ENCODE data around the gene IL6.
"Not testable (repeated sequence)": the region's sequence is repeated elsewhere in the genome, so short reads cannot be mapped to it uniquely, and the experiment has no call there.

The IL6 gene

DNA sequence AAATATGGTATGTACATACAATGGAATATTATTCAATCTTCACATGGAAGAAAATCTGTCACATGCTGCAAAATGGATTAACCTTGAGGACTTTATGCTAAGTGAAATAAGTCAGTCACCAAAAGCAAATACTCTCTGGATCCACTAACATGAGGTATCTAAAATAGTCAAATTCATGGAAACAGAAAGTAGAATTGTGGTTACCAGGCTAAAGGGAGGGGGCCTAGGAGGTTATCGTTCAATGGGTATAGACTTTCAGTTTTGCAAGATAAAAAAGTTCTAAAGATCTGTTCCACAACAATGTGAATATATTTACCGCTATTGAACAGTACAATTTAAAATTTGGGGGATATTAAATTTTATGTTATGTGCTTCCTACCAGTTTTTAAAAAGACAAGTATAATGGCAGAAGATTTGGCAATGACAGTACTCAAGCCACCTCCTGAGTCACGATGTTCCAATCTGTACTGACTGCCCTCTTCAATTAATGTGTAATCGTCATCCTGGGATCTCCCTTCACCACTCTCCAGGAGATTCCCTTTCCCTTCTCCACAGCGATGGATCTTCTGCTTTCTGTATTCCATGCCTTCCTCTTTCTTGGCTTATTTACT, 32.3 kb upstream of the IL6 start:
- Histone ChIP-seq H3K27ac (ENCODE audit: low read length) (no peak overlapping the region), H3K36me3 (ENCODE audit: control insufficient read depth, insufficient read depth, low read length) (no peaks in the 10 kb centered on the region), H3K4me3 (ENCODE audit: low read length) (no peak overlapping the region), H3K4me1 (ENCODE audit: control insufficient read depth, insufficient read depth, low read length) (peaks cover 2% of the 10 kb centered on the region; the same call in 1 of the 2 replicates), H3K9me3 (ENCODE audit: control insufficient read depth, insufficient read depth, low read length) (no peaks in the 10 kb centered on the region), H3K27me3 (ENCODE audit: control insufficient read depth, insufficient read depth, low read length) (no peaks in the 10 kb centered on the region)
- DNase-seq (ENCODE audit: low read depth, low spot score) = no peak
- no CpG with 5 or more reads among the region's 5 CpGs for WGBS (ENCODE audit: insufficient coverage, insufficient read length)

DNA sequence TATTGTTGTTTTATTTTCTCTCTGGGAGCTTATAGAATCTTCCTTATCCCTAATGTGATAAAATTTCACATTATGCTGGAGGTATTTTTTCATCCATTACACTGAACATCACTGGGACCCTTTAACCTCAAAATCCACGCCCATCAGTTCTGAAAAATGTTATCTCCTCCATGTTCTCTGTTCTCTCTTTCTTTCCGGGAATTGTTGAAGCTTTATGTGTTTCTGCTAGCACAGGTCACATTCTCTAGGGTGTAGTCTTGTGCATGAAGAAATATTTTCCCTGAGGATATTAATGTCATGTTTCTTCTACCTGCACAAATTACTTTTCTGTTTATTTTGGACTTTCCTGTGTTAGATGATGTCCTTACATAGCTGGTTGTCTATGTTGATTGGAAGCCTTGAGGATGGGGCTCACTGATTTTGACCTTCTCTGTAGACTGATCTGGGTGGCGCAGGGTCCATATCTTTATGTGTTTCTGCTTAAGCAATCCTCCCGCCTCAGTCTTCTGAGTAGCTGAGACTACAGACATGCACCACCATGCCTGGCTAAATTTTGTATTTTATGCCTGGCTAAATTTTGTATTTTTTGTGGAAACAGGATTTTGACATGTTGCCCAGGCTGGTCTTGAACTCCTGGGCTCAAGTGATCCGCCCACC, 31.4 kb upstream of the IL6 start:
- no peak overlapping the region for H3K27ac ChIP-seq (ENCODE audit: low read length)
- no CpG with 5 or more reads among the region's 5 CpGs for WGBS (ENCODE audit: insufficient coverage, insufficient read length)

DNA sequence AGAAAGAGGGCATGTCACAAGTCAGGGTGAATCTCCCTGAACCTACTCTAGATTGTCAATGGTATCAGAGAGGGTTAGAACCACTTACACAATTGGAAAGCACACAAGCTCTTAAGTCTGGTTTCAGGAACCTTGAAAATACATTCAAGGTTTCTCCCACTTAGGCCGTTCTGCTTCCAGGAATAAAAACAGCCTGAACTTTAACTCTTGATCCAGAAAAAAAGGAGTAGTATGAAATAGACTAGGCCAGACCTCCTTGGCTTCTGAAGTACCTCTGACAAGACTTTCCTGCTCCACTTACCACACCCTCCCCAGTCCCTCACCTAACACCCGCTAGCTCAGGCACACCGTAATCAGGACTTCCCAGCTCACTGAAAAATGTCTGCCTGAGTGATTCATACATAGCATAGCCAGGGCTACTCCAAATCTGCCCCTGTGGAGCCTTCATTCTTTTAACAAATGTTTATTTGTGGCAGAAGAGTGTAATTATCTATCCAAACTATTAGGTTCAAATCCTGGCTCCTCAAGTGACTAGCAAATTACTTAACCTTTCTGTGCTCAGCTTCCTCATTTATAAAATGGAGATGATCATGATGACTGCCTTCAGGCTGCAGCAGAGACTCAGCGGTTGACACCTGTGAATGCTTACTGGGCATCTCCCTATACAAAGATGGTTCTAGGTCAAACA, 30.3 kb upstream of the IL6 start:
- no peaks in the 10 kb centered on the region for H3K27me3 ChIP-seq (ENCODE audit: control insufficient read depth, insufficient read depth, low read length)
- no CpG with 5 or more reads among the region's 4 CpGs for WGBS (ENCODE audit: insufficient coverage, insufficient read length)
- H3K36me3 ChIP-seq (ENCODE audit: control insufficient read depth, insufficient read depth, low read length) = no peaks in the 10 kb centered on the region
- H3K27ac ChIP-seq (ENCODE audit: low read length) = no peak overlapping the region
- no peak overlapping the region for H3K4me3 ChIP-seq (ENCODE audit: low read length)
- H3K4me1 ChIP-seq (ENCODE audit: control insufficient read depth, insufficient read depth, low read length) = peaks cover 2% of the 10 kb centered on the region; the same call in 1 of the 2 replicates
- no peaks in the 10 kb centered on the region for H3K9me3 ChIP-seq (ENCODE audit: control insufficient read depth, insufficient read depth, low read length)
- DNase-seq (ENCODE audit: low read depth, low spot score) = no peak

More for the DNA sequence above, 31.4 kb upstream of the IL6 start:
- no peaks in the 10 kb centered on the region for H3K27me3 ChIP-seq (ENCODE audit: control insufficient read depth, insufficient read depth, low read length)
- peaks cover 2% of the 10 kb centered on the region; the same call in 1 of the 2 replicates for H3K4me1 ChIP-seq (ENCODE audit: control insufficient read depth, insufficient read depth, low read length)
- no peak for DNase-seq (ENCODE audit: low read depth, low spot score)
- H3K9me3 ChIP-seq (ENCODE audit: control insufficient read depth, insufficient read depth, low read length) = no peaks in the 10 kb centered on the region
- H3K36me3 ChIP-seq (ENCODE audit: control insufficient read depth, insufficient read depth, low read length) = no peaks in the 10 kb centered on the region
- H3K4me3 ChIP-seq (ENCODE audit: low read length) = no peak overlapping the region

DNA sequence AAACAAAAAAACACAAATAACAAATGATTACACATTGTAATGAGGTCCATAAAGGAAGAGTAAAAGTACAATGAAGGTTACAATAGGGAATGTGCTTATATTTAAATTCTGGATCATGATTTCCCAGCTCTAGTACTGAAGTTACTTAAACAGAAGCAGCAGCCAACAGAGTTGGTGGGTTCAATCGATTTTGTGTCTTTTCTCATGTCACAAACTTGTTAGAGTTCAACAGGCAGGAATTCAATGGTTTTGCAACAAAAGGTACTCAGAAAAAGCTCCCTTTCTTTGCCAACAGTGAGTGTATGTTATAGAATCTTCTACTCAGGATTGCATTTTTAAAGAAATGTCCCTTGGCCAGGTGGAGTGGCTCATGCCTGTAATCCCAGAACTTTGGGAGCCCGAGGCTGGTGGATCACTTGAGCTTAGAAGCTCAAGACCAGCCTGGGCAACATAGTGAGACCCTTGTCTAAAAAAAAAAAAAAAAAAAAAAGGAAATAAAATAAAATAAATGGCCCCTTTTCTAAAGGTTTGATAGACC, 29.6 kb upstream of the IL6 start:
- no peaks in the 10 kb centered on the region for H3K27me3 ChIP-seq (ENCODE audit: control insufficient read depth, insufficient read depth, low read length)
- H3K4me1 ChIP-seq (ENCODE audit: control insufficient read depth, insufficient read depth, low read length) = peaks cover 2% of the 10 kb centered on the region; the same call in 1 of the 2 replicates
- H3K27ac ChIP-seq (ENCODE audit: low read length) = no peak overlapping the region
- H3K9me3 ChIP-seq (ENCODE audit: control insufficient read depth, insufficient read depth, low read length) = no peaks in the 10 kb centered on the region
- DNase-seq (ENCODE audit: low read depth, low spot score) = no peak
- WGBS (ENCODE audit: insufficient coverage, insufficient read length) = no CpG with 5 or more reads among the region's 2 CpGs
- no peak overlapping the region for H3K4me3 ChIP-seq (ENCODE audit: low read length)
- H3K36me3 ChIP-seq (ENCODE audit: control insufficient read depth, insufficient read depth, low read length) = no peaks in the 10 kb centered on the region

DNA sequence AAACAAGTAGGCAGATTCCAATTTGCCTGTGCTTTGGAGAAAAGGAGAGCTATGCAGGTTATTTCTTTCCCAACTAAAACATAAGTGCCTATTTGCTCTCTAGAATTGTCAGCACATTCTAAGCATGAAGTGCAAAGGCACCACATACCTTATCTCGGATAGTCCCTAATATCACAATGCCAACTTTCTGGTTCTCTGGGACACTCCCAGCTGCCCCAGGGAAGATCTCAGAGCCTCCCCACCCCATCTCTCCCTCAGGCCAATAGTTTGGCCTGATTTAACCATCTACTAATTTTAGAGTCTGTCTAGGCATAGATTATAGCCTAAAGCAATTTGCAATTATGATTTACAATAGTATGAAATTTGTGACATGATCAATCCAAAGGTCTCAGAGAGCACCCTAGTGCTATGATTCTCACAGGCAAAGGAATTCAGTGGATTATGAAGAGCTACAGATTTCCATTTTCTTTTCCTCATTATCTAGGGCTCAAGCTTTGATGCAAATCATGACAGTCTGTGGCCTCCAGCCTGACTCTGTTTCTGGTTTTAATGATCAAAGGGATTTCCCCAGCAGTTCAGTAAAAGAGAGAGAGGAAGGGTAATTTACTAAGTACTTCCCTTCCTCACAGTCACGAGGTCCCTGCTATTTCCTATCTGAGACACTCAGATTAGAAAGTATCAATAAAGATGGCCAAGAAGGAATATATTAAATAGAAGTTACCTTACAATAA, 29.0 kb upstream of the IL6 start:
- no peaks in the 10 kb centered on the region for H3K36me3 ChIP-seq (ENCODE audit: control insufficient read depth, insufficient read depth, low read length)
- no peak for DNase-seq (ENCODE audit: low read depth, low spot score)
- H3K4me1 ChIP-seq (ENCODE audit: control insufficient read depth, insufficient read depth, low read length) = peaks cover 2% of the 10 kb centered on the region; the same call in 1 of the 2 replicates
- H3K9me3 ChIP-seq (ENCODE audit: control insufficient read depth, insufficient read depth, low read length) = no peaks in the 10 kb centered on the region
- H3K27me3 ChIP-seq (ENCODE audit: control insufficient read depth, insufficient read depth, low read length) = no peaks in the 10 kb centered on the region
- H3K4me3 ChIP-seq (ENCODE audit: low read length) = no peak overlapping the region
- no peak overlapping the region for H3K27ac ChIP-seq (ENCODE audit: low read length)
- WGBS (ENCODE audit: insufficient coverage, insufficient read length) = no CpG with 5 or more reads among the region's 2 CpGs

DNA sequence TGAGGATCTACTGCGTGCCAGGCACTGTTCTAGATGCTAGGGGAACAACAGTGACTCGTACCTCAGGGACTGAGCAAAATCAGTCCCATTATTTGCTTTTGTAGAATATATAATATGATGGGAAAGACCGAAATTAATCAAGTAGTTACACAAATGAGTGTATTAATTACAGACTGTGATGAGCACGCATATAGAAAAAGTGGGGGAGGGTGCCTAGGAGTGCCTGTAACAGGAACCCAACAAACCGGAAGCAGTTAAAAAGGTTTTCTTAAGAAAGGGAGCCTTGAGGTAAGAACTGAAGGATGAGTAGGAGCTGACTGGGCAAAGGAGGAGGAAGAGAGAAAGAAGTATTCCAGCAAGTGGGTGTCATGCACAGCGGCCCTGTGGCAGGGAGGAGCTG, 28.2 kb upstream of the IL6 start:
- no peak overlapping the region for H3K27ac ChIP-seq (ENCODE audit: low read length)
- no peak for DNase-seq (ENCODE audit: low read depth, low spot score)
- no peak overlapping the region for H3K4me3 ChIP-seq (ENCODE audit: low read length)
- H3K27me3 ChIP-seq (ENCODE audit: control insufficient read depth, insufficient read depth, low read length) = no peaks in the 10 kb centered on the region
- no peaks in the 10 kb centered on the region for H3K36me3 ChIP-seq (ENCODE audit: control insufficient read depth, insufficient read depth, low read length)
- H3K9me3 ChIP-seq (ENCODE audit: control insufficient read depth, insufficient read depth, low read length) = no peaks in the 10 kb centered on the region
- peaks cover 2% of the 10 kb centered on the region; the same call in 1 of the 2 replicates for H3K4me1 ChIP-seq (ENCODE audit: control insufficient read depth, insufficient read depth, low read length)
- whole genome bisulfite sequencing (ENCODE audit: insufficient coverage, insufficient read length) = no CpG with 5 or more reads among the region's 6 CpGs

DNA sequence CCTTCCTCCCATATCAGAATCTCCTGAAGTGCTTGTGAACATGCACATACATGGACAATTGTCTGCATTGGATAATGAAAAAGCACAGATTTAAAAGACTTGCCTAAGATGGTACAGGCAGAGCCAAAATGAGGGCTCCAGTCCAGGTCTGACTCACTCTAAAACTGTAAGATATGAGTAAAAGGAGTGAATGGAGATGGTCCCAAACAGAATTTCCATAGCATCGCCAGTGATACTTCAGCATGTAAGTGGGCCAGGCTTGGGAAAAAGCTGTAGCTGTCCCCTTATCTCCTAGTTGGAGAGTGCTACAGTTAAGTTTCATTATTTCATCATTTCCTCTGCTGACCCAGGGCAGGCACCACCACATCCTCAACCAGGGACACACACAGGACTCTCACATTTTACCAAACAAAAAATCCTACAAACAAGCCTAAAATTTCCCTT, 26.4 kb upstream of the IL6 start:
- Histone ChIP-seq H3K4me3 (ENCODE audit: low read length) (no peak overlapping the region), H3K36me3 (ENCODE audit: control insufficient read depth, insufficient read depth, low read length) (no peaks in the 10 kb centered on the region), H3K27me3 (ENCODE audit: control insufficient read depth, insufficient read depth, low read length) (no peaks in the 10 kb centered on the region), H3K27ac (ENCODE audit: low read length) (no peak overlapping the region), H3K9me3 (ENCODE audit: control insufficient read depth, insufficient read depth, low read length) (no peaks in the 10 kb centered on the region), H3K4me1 (ENCODE audit: control insufficient read depth, insufficient read depth, low read length) (peaks cover 2% of the 10 kb centered on the region; the same call in 1 of the 2 replicates)
- DNase-seq (ENCODE audit: low read depth, low spot score) = no peak
- WGBS (ENCODE audit: insufficient coverage, insufficient read length) = no CpG with 5 or more reads among the region's 1 CpG

DNA sequence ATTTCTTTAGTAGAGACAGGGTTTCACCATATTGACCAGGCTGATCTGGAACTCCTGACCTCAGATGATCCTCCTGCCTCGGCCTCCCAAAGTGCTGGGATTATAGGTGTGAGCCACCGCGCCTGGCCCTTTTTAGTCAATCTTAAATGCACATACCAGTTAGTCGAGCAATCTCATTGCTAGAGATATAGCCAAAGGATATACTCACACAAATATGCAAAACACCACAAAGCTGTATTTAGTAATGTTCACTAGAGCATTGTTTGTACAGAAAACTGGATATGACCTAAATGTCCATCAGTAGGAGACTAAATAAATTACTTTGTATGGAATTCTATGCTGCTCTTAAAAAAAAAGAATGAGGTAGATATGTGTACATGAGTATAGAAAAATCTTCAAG, 24.5 kb upstream of the IL6 start:
- H3K27me3 ChIP-seq (ENCODE audit: control insufficient read depth, insufficient read depth, low read length) = no peaks in the 10 kb centered on the region
- no peaks in the 10 kb centered on the region for H3K36me3 ChIP-seq (ENCODE audit: control insufficient read depth, insufficient read depth, low read length)
- no peaks in the 10 kb centered on the region for H3K9me3 ChIP-seq (ENCODE audit: control insufficient read depth, insufficient read depth, low read length)
- no peak overlapping the region for H3K4me3 ChIP-seq (ENCODE audit: low read length)
- H3K4me1 ChIP-seq (ENCODE audit: control insufficient read depth, insufficient read depth, low read length) = no peaks in the 10 kb centered on the region
- no peak for DNase-seq (ENCODE audit: low read depth, low spot score)
- WGBS (ENCODE audit: insufficient coverage, insufficient read length) = no CpG with 5 or more reads among the region's 4 CpGs
- H3K27ac ChIP-seq (ENCODE audit: low read length) = no peak overlapping the region

DNA sequence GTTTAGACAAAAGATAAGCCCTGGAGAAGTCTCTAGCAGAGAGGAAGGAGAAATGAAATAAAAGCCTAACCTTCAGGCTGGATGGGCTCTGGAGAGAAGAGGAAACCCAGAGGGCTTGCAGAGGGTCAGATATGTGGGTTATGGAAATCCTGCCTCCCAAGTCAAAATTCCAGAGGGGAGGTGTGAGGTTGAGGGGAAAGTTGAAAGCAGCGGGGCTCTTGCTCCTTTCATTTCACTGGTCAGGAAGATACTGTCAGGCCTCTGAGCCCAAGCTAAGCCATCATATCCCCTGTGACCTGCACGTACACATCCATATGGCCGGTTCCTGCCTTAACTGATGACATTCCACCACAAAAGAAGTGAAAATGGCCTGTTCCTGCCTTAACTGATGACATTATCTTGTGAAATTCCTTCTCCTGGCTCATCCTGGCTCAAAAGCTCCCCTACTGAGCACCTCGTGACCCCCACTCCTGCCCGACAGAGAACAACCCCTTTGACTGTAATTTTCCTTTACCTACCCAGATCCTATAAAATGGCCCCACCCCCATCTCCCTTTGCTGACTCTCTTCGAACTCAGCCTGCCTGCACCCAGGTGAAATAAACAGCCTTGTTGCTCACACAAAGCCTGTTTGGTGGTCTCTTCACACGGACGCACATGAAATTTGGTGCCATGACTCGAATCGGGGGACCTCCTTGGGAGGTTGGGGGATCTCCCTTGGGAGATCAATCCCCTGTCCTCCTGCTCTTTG, 23.7 kb upstream of the IL6 start:
- H3K27me3 ChIP-seq (ENCODE audit: control insufficient read depth, insufficient read depth, low read length); H3K36me3 ChIP-seq (ENCODE audit: control insufficient read depth, insufficient read depth, low read length); H3K4me3 ChIP-seq (ENCODE audit: low read length); H3K9me3 ChIP-seq (ENCODE audit: control insufficient read depth, insufficient read depth, low read length); H3K27ac ChIP-seq (ENCODE audit: low read length); DNase-seq (ENCODE audit: low read depth, low spot score); H3K4me1 ChIP-seq (ENCODE audit: control insufficient read depth, insufficient read depth, low read length): not testable (repeated sequence)
- WGBS (ENCODE audit: insufficient coverage, insufficient read length) = no CpG with 5 or more reads among the region's 10 CpGs

Data from iPS DF 6.9 (cell line).